ENCODE measurements around the gene INO80. TPM values are rescaled to one million over a fixed set of nuclear protein-coding genes. Genes with fewer than 3 reads are reported as not detected.

The INO80 gene
- total RNA-seq, 4 donors from 2014 or later = 20.9 to 28.4 (median 25.1) TPM

DNA sequence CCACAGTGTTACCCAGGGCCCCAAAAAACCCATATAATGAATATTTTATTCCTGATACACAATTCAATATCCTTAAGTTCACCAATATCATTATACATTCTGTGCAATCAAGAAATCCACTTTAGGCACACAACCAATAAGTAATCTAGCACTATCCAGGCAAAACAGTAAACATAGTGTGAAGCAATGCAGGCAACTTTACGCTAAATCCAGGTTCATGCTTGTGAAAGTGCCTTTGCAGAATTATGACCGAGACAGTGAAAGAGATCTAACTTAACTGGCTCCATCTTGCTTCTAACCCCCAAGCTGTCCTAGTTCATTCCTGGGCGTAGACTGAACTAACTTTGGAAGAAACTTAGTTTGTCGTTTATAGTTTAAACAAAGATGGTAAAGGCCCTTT, 34.2 kb upstream of the INO80 start:
- TF ChIP-seq, protein P1, sequence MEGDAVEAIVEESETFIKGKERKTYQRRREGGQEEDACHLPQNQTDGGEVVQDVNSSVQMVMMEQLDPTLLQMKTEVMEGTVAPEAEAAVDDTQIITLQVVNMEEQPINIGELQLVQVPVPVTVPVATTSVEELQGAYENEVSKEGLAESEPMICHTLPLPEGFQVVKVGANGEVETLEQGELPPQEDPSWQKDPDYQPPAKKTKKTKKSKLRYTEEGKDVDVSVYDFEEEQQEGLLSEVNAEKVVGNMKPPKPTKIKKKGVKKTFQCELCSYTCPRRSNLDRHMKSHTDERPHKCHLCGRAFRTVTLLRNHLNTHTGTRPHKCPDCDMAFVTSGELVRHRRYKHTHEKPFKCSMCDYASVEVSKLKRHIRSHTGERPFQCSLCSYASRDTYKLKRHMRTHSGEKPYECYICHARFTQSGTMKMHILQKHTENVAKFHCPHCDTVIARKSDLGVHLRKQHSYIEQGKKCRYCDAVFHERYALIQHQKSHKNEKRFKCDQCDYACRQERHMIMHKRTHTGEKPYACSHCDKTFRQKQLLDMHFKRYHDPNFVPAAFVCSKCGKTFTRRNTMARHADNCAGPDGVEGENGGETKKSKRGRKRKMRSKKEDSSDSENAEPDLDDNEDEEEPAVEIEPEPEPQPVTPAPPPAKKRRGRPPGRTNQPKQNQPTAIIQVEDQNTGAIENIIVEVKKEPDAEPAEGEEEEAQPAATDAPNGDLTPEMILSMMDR (IDR thresholded peaks at IDR 0.05; ENCODE audit: low read depth) = no peak

DNA sequence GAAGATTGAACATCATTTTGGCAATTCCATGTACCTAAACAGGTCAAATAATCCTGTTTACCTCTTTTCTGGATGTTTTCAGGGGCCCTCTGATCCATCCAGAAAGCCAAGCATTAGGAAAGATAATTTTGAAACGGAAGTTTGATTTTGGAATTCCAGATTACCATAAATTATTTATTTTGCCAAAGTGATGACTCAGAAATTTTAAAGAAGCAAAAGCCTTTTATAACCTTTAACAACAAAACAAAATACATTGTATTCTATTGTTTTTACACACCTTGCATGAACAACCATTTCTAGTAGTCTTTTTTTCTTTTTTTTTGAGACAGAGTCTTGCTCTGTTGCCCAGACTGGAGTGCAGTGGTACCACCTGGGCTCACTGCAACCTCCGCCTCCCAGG, 32.0 kb upstream of the INO80 start:
- TF ChIP-seq, protein P1 (IDR thresholded peaks at IDR 0.05; ENCODE audit: low read depth) = no peak

DNA sequence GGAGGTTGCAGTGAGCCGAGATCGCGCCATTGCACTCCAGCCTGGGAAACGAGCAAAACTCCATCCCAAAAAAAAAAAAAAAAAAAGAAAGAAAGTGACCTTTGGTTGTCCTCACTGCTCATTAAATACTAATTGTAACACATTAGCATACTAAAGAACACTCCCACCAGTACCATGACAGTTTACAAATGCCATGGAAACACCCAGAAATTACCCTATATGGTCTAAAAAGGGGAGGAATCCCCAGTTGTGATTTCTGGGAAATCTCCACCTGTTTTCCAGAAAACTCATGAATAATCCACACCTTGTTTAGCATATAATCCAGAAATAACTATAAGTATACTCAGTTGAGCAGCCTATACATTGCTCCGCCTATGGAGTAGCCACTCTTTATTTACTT, 23.5 kb upstream of the INO80 start:
- TF ChIP-seq, protein P1 (IDR thresholded peaks at IDR 0.05; ENCODE audit: low read depth) = no peak

DNA sequence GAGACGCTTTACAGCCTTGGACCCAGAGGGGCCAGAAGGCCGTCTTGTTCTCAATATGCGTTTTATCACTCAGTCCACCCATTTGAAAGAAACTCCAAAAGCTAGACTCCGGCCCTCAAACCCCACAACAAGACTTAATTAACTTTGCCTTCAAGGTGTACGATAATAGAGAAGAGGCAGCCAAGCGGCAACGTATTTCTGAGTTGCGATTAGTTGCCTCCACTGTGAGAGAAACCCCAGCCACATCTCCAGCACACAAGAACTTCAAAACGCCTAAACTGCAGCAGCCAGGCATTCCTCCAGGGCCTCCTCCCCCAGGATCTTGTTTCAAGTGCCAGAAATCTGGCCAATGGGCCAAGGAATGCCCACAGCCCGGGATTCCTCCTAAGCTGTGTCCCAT, 17.4 kb upstream of the INO80 start:
- TF ChIP-seq, protein P1 (IDR thresholded peaks at IDR 0.05; ENCODE audit: low read depth) = no peak

DNA sequence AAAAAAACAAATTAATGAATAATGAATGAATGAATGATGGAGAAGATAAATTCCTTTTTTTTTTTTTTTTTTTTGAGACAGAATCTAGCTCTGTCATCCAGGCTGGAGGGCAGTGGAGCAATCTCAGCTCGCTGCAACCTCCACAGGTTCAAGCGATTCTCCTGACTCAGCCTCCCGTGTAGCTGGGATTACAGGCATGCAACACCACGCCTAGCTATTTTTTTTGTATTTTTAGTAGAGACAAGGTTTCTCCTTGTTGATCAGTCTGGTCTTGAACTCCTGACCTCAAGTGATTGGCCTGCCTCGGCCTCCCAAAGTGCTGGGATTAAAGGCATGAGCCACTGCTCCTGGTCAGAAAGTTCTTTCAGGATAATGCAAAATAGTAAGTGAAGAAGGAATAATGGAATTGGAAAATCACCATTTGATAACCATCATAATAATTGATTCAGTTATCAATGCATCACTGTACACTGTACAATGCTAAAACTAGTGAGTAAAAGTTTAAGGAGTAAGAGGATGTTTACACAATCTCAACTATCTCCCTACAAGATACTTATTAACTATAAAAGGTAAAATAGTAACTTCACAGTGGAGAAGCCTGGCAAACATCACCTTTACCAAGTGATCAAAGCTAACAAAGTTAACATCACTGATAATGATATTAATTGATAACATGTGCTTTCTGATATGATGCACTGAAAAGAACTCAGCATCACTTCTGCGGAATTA, 12.3 kb upstream of the INO80 start:
- TF ChIP-seq, protein P1 (IDR thresholded peaks at IDR 0.05; ENCODE audit: low read depth) = no peak

DNA sequence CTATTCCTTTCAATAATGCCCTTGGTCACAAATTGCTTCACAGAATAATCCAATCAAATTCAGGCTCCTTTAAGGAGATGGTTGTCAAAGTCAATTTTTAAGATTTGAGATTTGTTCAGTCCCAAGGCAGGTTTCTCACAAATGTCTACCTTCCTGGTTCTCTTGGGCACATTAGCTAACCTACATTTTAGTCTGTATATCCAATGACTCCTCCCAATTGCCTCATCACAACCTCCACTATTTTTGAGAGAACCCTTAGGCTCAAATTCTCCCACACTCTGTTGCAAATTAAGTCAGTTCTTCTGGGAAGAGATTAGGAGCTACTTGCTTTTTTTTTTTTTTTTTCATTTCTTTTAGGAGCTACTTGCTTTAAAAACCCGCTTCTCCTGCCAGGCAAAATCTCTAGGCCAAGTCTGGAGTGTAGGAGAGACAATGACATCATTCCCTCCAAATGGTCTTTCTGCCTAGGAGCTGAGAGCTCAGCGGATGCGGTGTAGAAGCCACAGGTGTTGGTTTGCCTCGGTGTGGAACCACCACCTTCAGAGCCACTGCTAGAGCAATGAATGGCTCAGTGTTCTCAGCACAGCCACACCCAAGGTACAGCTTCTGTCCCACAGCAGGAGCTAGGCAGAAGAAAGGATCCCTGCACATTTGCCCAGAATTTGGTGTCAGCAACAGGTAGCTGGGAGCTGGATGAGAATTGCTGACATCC, 10.0 kb upstream of the INO80 start:
- TF ChIP-seq, protein P1 (IDR thresholded peaks at IDR 0.05; ENCODE audit: low read depth) = no peak

DNA sequence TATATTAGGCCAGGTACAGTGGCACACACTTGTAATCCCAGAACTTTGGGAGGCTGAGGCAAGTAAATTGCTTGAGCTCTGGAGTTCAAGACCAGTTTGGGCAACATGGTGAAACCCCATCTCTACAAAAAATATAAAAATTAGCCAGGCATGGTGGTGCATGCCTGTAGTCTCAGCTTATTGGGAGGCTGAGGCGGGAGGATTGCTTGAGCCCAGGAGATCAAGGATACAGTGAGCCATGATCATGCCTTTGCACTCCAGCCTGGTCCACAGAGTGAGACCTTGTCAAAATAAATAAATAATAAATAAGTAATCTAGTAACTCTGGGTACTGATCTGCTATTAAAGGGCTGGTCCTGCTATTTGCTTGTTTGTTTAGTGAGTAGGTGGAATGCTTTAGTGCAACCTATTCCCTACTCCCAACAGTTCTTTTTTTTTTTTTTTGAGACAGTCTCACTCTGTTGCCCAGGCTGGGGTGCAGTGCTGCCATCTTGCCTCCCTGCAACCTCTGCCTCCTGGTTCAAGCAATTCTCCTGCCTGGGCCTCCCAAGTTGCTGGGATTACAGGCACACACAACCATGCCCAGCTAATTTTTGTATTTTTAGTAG, 9.1 kb upstream of the INO80 start:
- TF ChIP-seq, protein P1 (IDR thresholded peaks at IDR 0.05; ENCODE audit: low read depth) = no peak

All from subcutaneous adipose tissue (tissue), 4 donors.